Natural killer cell (primary cell): Measurements from ENCODE around the gene STK11IP. TPM values are rescaled to one million over a fixed set of nuclear protein-coding genes. Genes with fewer than 3 reads are reported as not detected.

Experiments
- ATAC-seq, 3 donors: fragments of 150-1000 bp in 2 of 3; fragments of 200-7000 bp in 1 of 3; cut with Tn5 transposase; 1 replicate in 1 of 3; 2 replicates in 2 of 3; pipeline ENCODE4 v1.10.0; 2021; ENCODE audit warnings: mild to moderate bottlenecking in 2 of 3, moderate library complexity in 2 of 3
- DNase-seq, 2 donors: peaks; one replicate each; pipeline versions ENCODE4 v3.0.0 to v3.0.0-alpha.2; 2013 to 2021; ENCODE audit warnings: mixed read lengths in 1 of 2
- H3K27ac ChIP-seq: one replicate; pipeline ENCODE4 v1.5.1; 2013; ENCODE audit warnings: mild to moderate bottlenecking, low read length
- H3K27me3 ChIP-seq: one replicate; pipeline ENCODE4 v1.6.1; 2013; ENCODE audit warnings: low read length; ENCODE audit not compliant: control insufficient read depth, insufficient read depth
- H3K36me3 ChIP-seq: one replicate; pipeline ENCODE4 v1.6.1; 2013; ENCODE audit warnings: low read length; ENCODE audit not compliant: control insufficient read depth, insufficient read depth
- H3K4me1 ChIP-seq: one replicate; pipeline ENCODE4 v1.6.1; 2013; ENCODE audit warnings: low read length; ENCODE audit not compliant: control insufficient read depth, insufficient read depth
- H3K4me3 ChIP-seq: one replicate; pipeline ENCODE4 v1.5.1; 2013; ENCODE audit warnings: low read length
- H3K9me3 ChIP-seq: one replicate; pipeline ENCODE4 v1.6.1; 2013; ENCODE audit warnings: low read length; ENCODE audit not compliant: control insufficient read depth, insufficient read depth
- H3K27ac Mint-ChIP-seq, 2 donors: one replicate each; pipeline ENCODE4 v1.8.0; 2022; ENCODE audit warnings: mild to moderate bottlenecking in 2 of 2, mixed read lengths in 2 of 2, moderate library complexity in 1 of 2
- H3K27me3 Mint-ChIP-seq, 2 donors: one replicate each; pipeline ENCODE4 v1.8.0; 2022; ENCODE audit warnings: low read depth in 2 of 2, mixed read lengths in 2 of 2
- H3K36me3 Mint-ChIP-seq: one replicate; pipeline ENCODE4 v1.8.0; 2022; ENCODE audit warnings: mixed read lengths
- H3K4me1 Mint-ChIP-seq, 2 donors: one replicate each; pipeline ENCODE4 v1.8.0; 2022; ENCODE audit warnings: mixed read lengths in 2 of 2
- H3K4me3 Mint-ChIP-seq: one replicate; pipeline ENCODE4 v1.8.0; 2022; ENCODE audit warnings: mild to moderate bottlenecking, moderate library complexity, mixed read lengths
- H3K9me3 Mint-ChIP-seq, 2 donors: one replicate each; pipeline ENCODE4 v1.8.0; 2022; ENCODE audit warnings: mixed read lengths in 2 of 2
- CTCF ChIP-seq: fragments of 200-600 bp; IDR thresholded peaks from one replicate; pipeline ENCODE4 v1.8.0; 2022; ENCODE audit warnings: antibody characterized with exemption
- WGBS: methylation state at CpG from one replicate; pipeline ENCODE4 v1.1.7; 2013; ENCODE audit warnings: missing lambda C conversion rate; ENCODE audit not compliant: insufficient coverage; 5-methylcytosine and 5-hydroxymethylcytosine counted together
- intact Hi-C: fragments of 100-400 bp; cut with micrococcal nuclease; formaldehyde crosslinking; loops from one replicate; pipeline ENCODE4 v1.14.2; 2022
- total RNA-seq, 4 donors: library from RNA; stranded (reverse); fragments of 120-200 nt in 1 of 4; gene quantifications; one replicate each; pipeline versions ENCODE4 v1.2.3 to v1.2.4, GENCODE V29; 2013 to 2022

The STK11IP gene
- total RNA-seq, 3 donors from 2014 or later (not counting 1 experiment from before 2014, with no cell fraction given), result 56.1 to 76.0 (median 65.2) TPM

GRCh38 chr2:219560037-219560892 is 37.4 kb upstream of the STK11IP start:
- Histone ChIP-seq H3K36me3 (no peaks in the 10 kb centered on the region), H3K27me3 (no peaks in the 10 kb centered on the region), H3K4me1 (no peaks in the 10 kb centered on the region), H3K9me3 (no peaks in the 10 kb centered on the region), H3K4me3 (no peak overlapping the region), H3K27ac (no peak overlapping the region)
- WGBS, result 62% methylated on average over 5 of the region's 8 CpGs
- Mint-ChIP-seq H3K36me3 (no peaks in the 10 kb centered on the region), H3K27me3 (peaks cover 7 to 17% of the 10 kb centered on the region in 2 donors), H3K4me3 (no peak overlapping the region), H3K9me3 (no peaks in the 10 kb centered on the region), H3K4me1 (no peaks in the 10 kb centered on the region), H3K27ac (no peak overlapping the region)
- TF ChIP-seq CTCF, result peak; percentile 73
- ATAC-seq, result peak; percentile 43 to 75 (median 71)
- DNase-seq, result peak in 1 of 2 donors; percentile 62
- intact Hi-C loops, result loop anchor here (1.0 kb wide), 1 partner anchor 19 kb away; no protein-coding TSS in a partner anchor

- Histone ChIP-seq H3K36me3 (no peaks in the 10 kb centered on the region), H3K4me3 (no peak overlapping the region), H3K4me1 (no peaks in the 10 kb centered on the region), H3K27ac (no peak overlapping the region), H3K27me3 (no peaks in the 10 kb centered on the region), H3K9me3 (no peaks in the 10 kb centered on the region)
- DNase-seq (no peak), ATAC-seq (no peak)
- intact Hi-C loops, result loop anchor here (1.0 kb wide), 1 partner anchor 20 kb away; no protein-coding TSS in a partner anchor
- Mint-ChIP-seq H3K27ac (no peak overlapping the region), H3K27me3 (peaks cover 7 to 17% of the 10 kb centered on the region in 2 donors), H3K36me3 (no peaks in the 10 kb centered on the region), H3K9me3 (no peaks in the 10 kb centered on the region), H3K4me1 (no peaks in the 10 kb centered on the region), H3K4me3 (no peak overlapping the region)
- TF ChIP-seq CTCF, result no peak
- WGBS, result 69% methylated on average over 3 of the region's 3 CpGs
These were observed 36.8 kb upstream of the STK11IP start for GRCh38 chr2:219560893-219561178.

- no peak overlapping the region for H3K4me3 Mint-ChIP-seq
- H3K9me3 Mint-ChIP-seq, result no peaks in the 10 kb centered on the region
- Histone ChIP-seq H3K4me3 (no peak overlapping the region), H3K9me3 (no peaks in the 10 kb centered on the region), H3K4me1 (no peaks in the 10 kb centered on the region), H3K27me3 (no peaks in the 10 kb centered on the region), H3K36me3 (no peaks in the 10 kb centered on the region), H3K27ac (no peak overlapping the region)
- no peak for DNase-seq
- 91% methylated on average over 24 of the region's 24 CpGs for WGBS
- no peak for ATAC-seq
- peaks cover 8 to 17% of the 10 kb centered on the region in 2 donors for H3K27me3 Mint-ChIP-seq
- H3K36me3 Mint-ChIP-seq, result no peaks in the 10 kb centered on the region
- no peaks in the 10 kb centered on the region for H3K4me1 Mint-ChIP-seq
- TF ChIP-seq CTCF, result no peak
- H3K27ac Mint-ChIP-seq, result no peak overlapping the region
- intact Hi-C loops, result no loop called here
These were observed 36.2 kb upstream of the STK11IP start for GRCh38 chr2:219561179-219562048.
